Measurements from ENCODE around the gene CCDC179. TPM values are rescaled to one million over a fixed set of nuclear protein-coding genes. Genes with fewer than 3 reads are reported as not detected.

CCDC179 gene
- total and polyA plus RNA-seq, 10 of the 15 experiments (the other 5 are each of a cell fraction or from before 2014, with no cell fraction given), result 0.16 TPM; not detected in 9

DNA sequence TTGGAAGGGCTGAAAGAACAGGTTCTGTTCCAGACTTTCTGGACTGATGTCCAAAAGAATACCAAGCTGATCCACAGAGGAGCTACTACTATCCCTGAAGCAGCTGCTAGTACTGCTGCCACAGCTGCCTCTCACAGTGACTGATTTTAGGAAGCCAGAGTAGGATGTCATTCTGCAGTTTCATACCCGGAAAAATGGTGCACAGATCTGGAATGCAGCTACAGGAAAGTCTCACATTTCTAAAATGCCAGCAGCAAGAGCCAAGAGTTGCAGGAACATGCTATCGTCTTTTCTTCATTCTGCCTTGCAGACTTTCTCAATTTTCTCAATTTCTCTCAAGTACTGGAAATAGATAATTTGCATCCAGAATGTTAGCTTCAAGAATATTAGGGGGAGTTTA lies 19.4 kb upstream of the CCDC179 start:
- POLR2A ChIA-PET, result no interaction called here
- Histone ChIP-seq H3K4me1 (ENCODE audit: control insufficient read depth, insufficient read depth, low read length) (no peaks in the 10 kb centered on the region), H3K27ac (ENCODE audit: control insufficient read depth, insufficient read depth) (no peak overlapping the region), H3K27me3 (replicated peaks in 1 of 2; ENCODE audit: control insufficient read depth in 2 of 2, insufficient read depth in 2 of 2, low read length in 1 of 2) (no peaks in the 10 kb centered on the region), H3K4me3 (no peak overlapping the region), H3K9me3 (replicated peaks; ENCODE audit: control insufficient read depth, insufficient read depth, low read length) (no peaks in the 10 kb centered on the region), H4K20me1 (ENCODE audit: control insufficient read depth, insufficient read depth) (no peaks in the 10 kb centered on the region), H3K9ac (ENCODE audit: control insufficient read depth, insufficient read depth, low read length) (no peak overlapping the region), H3K79me2 (ENCODE audit: control insufficient read depth, insufficient read depth, low read length) (no peaks in the 10 kb centered on the region), H3K36me3 (ENCODE audit: control insufficient read depth in 2 of 2, insufficient read depth in 2 of 2, low read length in 1 of 2) (no peaks in the 10 kb centered on the region), H3K4me2 (ENCODE audit: control insufficient read depth, insufficient read depth) (no peak overlapping the region), H2AFZ (ENCODE audit: control insufficient read depth, low read depth, low read length) (no peak overlapping the region)
- RAD21 ChIA-PET (ENCODE audit: unreplicated experiment), result interaction anchor here (1.2 kb wide), 1 partner anchor 9 kb away, joined by 5 read pairs; no protein-coding TSS in a partner anchor
- in situ Hi-C loops (cut with MboI) (no loop called here), intact Hi-C loops (cut with micrococcal nuclease; ENCODE audit: unreplicated experiment) (loop anchor here (5.0 to 10.0 kb wide), 3 partner anchors 143 to 655 kb away; no protein-coding TSS in a partner anchor)
- no TSS peak for BruUV-seq (replicated peaks)
- SMC1A ChIA-PET (ENCODE audit: uncharacterized antibody, unreplicated experiment), result interaction anchor here (0.6 kb wide), 1 partner anchor 9 kb away, joined by 3 read pairs; no protein-coding TSS in a partner anchor
- DNase-seq (ENCODE audit: low read depth, low spot score) (no peak), ATAC-seq (no peak), FAIRE-seq (no peak)
- CTCF ChIA-PET, result interaction anchor here (0.5 kb wide), 1 partner anchor 335 kb away, joined by 4 read pairs; no protein-coding TSS in a partner anchor
- 23% methylated on average over 2 of the region's 2 CpGs for WGBS (ENCODE audit: insufficient coverage, insufficient replicate concordance, low lambda C conversion rate, missing lambda C conversion rate)
- no peak for TF ChIP-seq TCF3 (IDR thresholded peaks at IDR 0.05; ENCODE audit: borderline replicate concordance, insufficient read depth, low read depth, low read length)
- TF ChIP-seq SRF (IDR thresholded peaks at IDR 0.05; ENCODE audit: low read depth in 2 of 2, low read length in 2 of 2), result no peak
- TF ChIP-seq, protein P1, sequence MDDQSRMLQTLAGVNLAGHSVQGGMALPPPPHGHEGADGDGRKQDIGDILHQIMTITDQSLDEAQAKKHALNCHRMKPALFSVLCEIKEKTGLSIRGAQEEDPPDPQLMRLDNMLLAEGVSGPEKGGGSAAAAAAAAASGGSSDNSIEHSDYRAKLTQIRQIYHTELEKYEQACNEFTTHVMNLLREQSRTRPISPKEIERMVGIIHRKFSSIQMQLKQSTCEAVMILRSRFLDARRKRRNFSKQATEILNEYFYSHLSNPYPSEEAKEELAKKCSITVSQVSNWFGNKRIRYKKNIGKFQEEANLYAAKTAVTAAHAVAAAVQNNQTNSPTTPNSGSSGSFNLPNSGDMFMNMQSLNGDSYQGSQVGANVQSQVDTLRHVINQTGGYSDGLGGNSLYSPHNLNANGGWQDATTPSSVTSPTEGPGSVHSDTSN (IDR thresholded peaks at IDR 0.05; ENCODE audit: insufficient replicate concordance, low read depth, low read length), result no peak
- no peak for TF ChIP-seq SUPT20H (IDR thresholded peaks at IDR 0.05; ENCODE audit: borderline replicate concordance, control insufficient read depth, low read depth, low read length)
- TF ChIP-seq SMC3 (IDR thresholded peaks at IDR 0.05; ENCODE audit: borderline replicate concordance, low read length), result no peak
- TF ChIP-seq CBX5 (IDR thresholded peaks at IDR 0.05; ENCODE audit: low read depth), result no peak
- no peak for TF ChIP-seq SMAD5 (IDR thresholded peaks at IDR 0.05; ENCODE audit: low read depth)
- TF ChIP-seq, protein P2, sequence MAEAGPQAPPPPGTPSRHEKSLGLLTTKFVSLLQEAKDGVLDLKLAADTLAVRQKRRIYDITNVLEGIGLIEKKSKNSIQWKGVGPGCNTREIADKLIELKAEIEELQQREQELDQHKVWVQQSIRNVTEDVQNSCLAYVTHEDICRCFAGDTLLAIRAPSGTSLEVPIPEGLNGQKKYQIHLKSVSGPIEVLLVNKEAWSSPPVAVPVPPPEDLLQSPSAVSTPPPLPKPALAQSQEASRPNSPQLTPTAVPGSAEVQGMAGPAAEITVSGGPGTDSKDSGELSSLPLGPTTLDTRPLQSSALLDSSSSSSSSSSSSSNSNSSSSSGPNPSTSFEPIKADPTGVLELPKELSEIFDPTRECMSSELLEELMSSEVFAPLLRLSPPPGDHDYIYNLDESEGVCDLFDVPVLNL (IDR thresholded peaks at IDR 0.05; ENCODE audit: low read depth, low read length), result no peak
- no peak for TF ChIP-seq KAT2A (conservative IDR thresholded peaks at IDR 0.05; ENCODE audit: control insufficient read depth, low read depth, low read length)
- TF ChIP-seq SUZ12 (IDR thresholded peaks at IDR 0.05; ENCODE audit: unreplicated experiment), result no peak
- TF ChIP-seq, protein P3, sequence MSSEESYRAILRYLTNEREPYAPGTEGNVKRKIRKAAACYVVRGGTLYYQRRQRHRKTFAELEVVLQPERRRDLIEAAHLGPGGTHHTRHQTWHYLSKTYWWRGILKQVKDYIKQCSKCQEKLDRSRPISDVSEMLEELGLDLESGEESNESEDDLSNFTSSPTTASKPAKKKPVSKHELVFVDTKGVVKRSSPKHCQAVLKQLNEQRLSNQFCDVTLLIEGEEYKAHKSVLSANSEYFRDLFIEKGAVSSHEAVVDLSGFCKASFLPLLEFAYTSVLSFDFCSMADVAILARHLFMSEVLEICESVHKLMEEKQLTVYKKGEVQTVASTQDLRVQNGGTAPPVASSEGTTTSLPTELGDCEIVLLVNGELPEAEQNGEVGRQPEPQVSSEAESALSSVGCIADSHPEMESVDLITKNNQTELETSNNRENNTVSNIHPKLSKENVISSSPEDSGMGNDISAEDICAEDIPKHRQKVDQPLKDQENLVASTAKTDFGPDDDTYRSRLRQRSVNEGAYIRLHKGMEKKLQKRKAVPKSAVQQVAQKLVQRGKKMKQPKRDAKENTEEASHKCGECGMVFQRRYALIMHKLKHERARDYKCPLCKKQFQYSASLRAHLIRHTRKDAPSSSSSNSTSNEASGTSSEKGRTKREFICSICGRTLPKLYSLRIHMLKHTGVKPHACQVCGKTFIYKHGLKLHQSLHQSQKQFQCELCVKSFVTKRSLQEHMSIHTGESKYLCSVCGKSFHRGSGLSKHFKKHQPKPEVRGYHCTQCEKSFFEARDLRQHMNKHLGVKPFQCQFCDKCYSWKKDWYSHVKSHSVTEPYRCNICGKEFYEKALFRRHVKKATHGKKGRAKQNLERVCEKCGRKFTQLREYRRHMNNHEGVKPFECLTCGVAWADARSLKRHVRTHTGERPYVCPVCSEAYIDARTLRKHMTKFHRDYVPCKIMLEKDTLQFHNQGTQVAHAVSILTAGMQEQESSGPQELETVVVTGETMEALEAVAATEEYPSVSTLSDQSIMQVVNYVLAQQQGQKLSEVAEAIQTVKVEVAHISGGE (CRISPR knock-in tag; IDR thresholded peaks at IDR 0.05), result no peak
- no peak for TF ChIP-seq PAX5 (IDR thresholded peaks at IDR 0.05; ENCODE audit: borderline replicate concordance, low read depth, low read length)
- no peak for TF ChIP-seq IKZF1 (conservative IDR thresholded peaks at IDR 0.05)
- no peak for TF ChIP-seq NFYB (IDR thresholded peaks at IDR 0.05; ENCODE audit: insufficient read depth, low read depth, low read length)
- TF ChIP-seq, protein P4, sequence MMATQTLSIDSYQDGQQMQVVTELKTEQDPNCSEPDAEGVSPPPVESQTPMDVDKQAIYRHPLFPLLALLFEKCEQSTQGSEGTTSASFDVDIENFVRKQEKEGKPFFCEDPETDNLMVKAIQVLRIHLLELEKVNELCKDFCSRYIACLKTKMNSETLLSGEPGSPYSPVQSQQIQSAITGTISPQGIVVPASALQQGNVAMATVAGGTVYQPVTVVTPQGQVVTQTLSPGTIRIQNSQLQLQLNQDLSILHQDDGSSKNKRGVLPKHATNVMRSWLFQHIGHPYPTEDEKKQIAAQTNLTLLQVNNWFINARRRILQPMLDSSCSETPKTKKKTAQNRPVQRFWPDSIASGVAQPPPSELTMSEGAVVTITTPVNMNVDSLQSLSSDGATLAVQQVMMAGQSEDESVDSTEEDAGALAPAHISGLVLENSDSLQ (IDR thresholded peaks at IDR 0.05), result no peak
- no peak for TF ChIP-seq GABPA (IDR thresholded peaks at IDR 0.05; ENCODE audit: low read depth)
- no peak for TF ChIP-seq CREM (IDR thresholded peaks at IDR 0.05; ENCODE audit: low read depth)
- TF ChIP-seq, protein P5, sequence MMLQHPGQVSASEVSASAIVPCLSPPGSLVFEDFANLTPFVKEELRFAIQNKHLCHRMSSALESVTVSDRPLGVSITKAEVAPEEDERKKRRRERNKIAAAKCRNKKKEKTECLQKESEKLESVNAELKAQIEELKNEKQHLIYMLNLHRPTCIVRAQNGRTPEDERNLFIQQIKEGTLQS (IDR thresholded peaks at IDR 0.05; ENCODE audit: borderline replicate concordance, extremely low read depth, low read depth, low read length), result no peak
